HepG2 (cell line): ENCODE measurements around the gene SLC2A2. TPM values are rescaled to one million over a fixed set of nuclear protein-coding genes. Genes with fewer than 3 reads are reported as not detected.

ENCODE experiments used
- DNMT1 ChIP-seq: sonication (generic); formaldehyde crosslinking; IDR thresholded peaks from 2 replicates; pipeline ENCODE4 v1.5.1; 2020; ENCODE audit warnings: mild to moderate bottlenecking, missing genetic modification reagents
- DR1 ChIP-seq: sonication (generic); formaldehyde crosslinking; IDR thresholded peaks from 2 replicates; pipeline ENCODE4 v1.8.0; 2021; ENCODE audit warnings: mild to moderate bottlenecking, missing genetic modification reagents, inconsistent platforms
- GATAD2A ChIP-seq: IDR thresholded peaks from 2 replicates; pipeline ENCODE4 v1.6.1; 2016
- GTF2F1 ChIP-seq: fragments of 150-350 bp; IDR thresholded peaks from 2 replicates; pipeline ENCODE4 v1.6.1; 2014; ENCODE audit warnings: low read length
- HDAC2 ChIP-seq: sonication (generic); formaldehyde crosslinking; IDR thresholded peaks from 2 replicates; pipeline ENCODE4 v1.4.0; 2020; ENCODE audit warnings: missing genetic modification reagents
- MXD1 ChIP-seq: sonication (generic); formaldehyde crosslinking; IDR thresholded peaks from 2 replicates; pipeline ENCODE4 v1.4.0; 2020; ENCODE audit warnings: mild to moderate bottlenecking, missing genetic modification reagents
- RARG ChIP-seq: sonication (generic); formaldehyde crosslinking; IDR thresholded peaks from 2 replicates; pipeline ENCODE4 v1.4.0; 2020; ENCODE audit warnings: low read depth, mild to moderate bottlenecking, missing genetic modification reagents
- RBAK ChIP-seq: sonication (generic); formaldehyde crosslinking; IDR thresholded peaks from 2 replicates; pipeline ENCODE4 v1.5.1; 2020; ENCODE audit warnings: mild to moderate bottlenecking, missing genetic modification reagents
- SP2 ChIP-seq: sonication (generic); formaldehyde crosslinking; IDR thresholded peaks from 2 replicates; pipeline ENCODE4 v1.5.1; 2020; ENCODE audit warnings: mild to moderate bottlenecking, missing genetic modification reagents
- TMF1 ChIP-seq: sonication (generic); formaldehyde crosslinking; IDR thresholded peaks from 2 replicates; pipeline ENCODE4 v1.8.1; 2022; ENCODE audit warnings: low read depth, missing genetic modification reagents
- TRAFD1 ChIP-seq: sonication (generic); formaldehyde crosslinking; IDR thresholded peaks from 2 replicates; pipeline ENCODE4 v1.5.1; 2020; ENCODE audit warnings: missing genetic modification reagents, mild to moderate bottlenecking, borderline replicate concordance
- ZNF160 ChIP-seq: sonication (generic); formaldehyde crosslinking; IDR thresholded peaks from 2 replicates; pipeline ENCODE4 v1.8.0; 2022; ENCODE audit warnings: mild to moderate bottlenecking, inconsistent platforms, missing genetic modification reagents
- ZNF484 ChIP-seq: sonication (generic); formaldehyde crosslinking; IDR thresholded peaks from 2 replicates; pipeline ENCODE4 v1.5.1; 2020; ENCODE audit warnings: mild to moderate bottlenecking, low read depth, missing genetic modification reagents, borderline replicate concordance
- ZNF644 ChIP-seq: IDR thresholded peaks from 2 replicates; pipeline ENCODE4 v1.6.1; 2016; ENCODE audit warnings: low read depth
- ZNF709 ChIP-seq: sonication (generic); formaldehyde crosslinking; IDR thresholded peaks from 2 replicates; pipeline ENCODE4 v1.5.0; 2020; ENCODE audit warnings: mild to moderate bottlenecking, missing genetic modification reagents
- ZNF740 ChIP-seq: sonication (generic); formaldehyde crosslinking; IDR thresholded peaks from 2 replicates; pipeline ENCODE4 v1.4.0; 2020; ENCODE audit warnings: missing genetic modification reagents
- ZNF770 ChIP-seq: sonication (generic); formaldehyde crosslinking; IDR thresholded peaks from 2 replicates; pipeline ENCODE4 v1.5.0; 2020; ENCODE audit warnings: mild to moderate bottlenecking, missing genetic modification reagents
- polyA plus RNA-seq, 8 experiments: library from polyadenylated mRNA; depleted of rRNA in 3 of 8; stranded (reverse) in 7 of 8; unstranded in 1 of 8; fragments of >200 nt; fragmentation: Illumina TruSeq in 4 of 8; extraction: Trizol in 4 of 8; gene quantifications; 2 replicates each; pipeline versions ENCODE4 v1.2.1 to v1.2.3, GENCODE V29; 2011 to 2016; ENCODE audit warnings: low read depth in 4 of 8, missing spikeins in 1 of 8, mixed read lengths in 1 of 8; ENCODE audit not compliant: insufficient read depth in 1 of 8
- total RNA-seq, 5 experiments: library from RNA; depleted of rRNA; stranded (reverse); fragments of >200 nt; fragmentation: Illumina TruSeq; extraction: Trizol; gene quantifications; 2 replicates each; pipeline ENCODE4 v1.2.3, GENCODE V29; 2016; ENCODE audit warnings: low read depth in 1 of 5
- TF ChIP-seq, protein P1 (sequence below): IDR thresholded peaks from 2 replicates; pipeline ENCODE4 v1.6.1; 2018; ENCODE audit warnings: missing genetic modification reagents
- TF ChIP-seq, protein P2 (sequence below): sonication (generic); formaldehyde crosslinking; IDR thresholded peaks from 2 replicates; pipeline ENCODE4 v1.8.1; 2022; ENCODE audit warnings: mild to moderate bottlenecking, missing genetic modification reagents

The SLC2A2 gene
- total and polyA plus RNA-seq, 2 of the 13 experiments (the other 11 are each of a cell fraction or from before 2014, with no cell fraction given): 19.5 to 23.2 TPM

- TF ChIP-seq TRAFD1 (CRISPR knock-in tag) (no peak; the same call in 1 of the 2 replicates), SP2 (CRISPR knock-in tag) (no peak), DR1 (CRISPR knock-in tag) (no peak; the same call in none of the 2 replicates), HDAC2 (CRISPR knock-in tag) (peak; percentile 99), RBAK (CRISPR knock-in tag) (no peak), TMF1 (CRISPR knock-in tag) (no peak), GATAD2A (CRISPR knock-in tag) (peak; percentile 99), ZNF644 (peak; percentile 67; the same call in 1 of the 2 replicates), RARG (CRISPR knock-in tag) (no peak), GTF2F1 (no peak), ZNF770 (CRISPR knock-in tag) (0 out of 2 replicates have a peak, but pooled peaks have one; percentile 55), ZNF160 (CRISPR knock-in tag) (no peak; the same call in 1 of the 2 replicates), ZNF709 (CRISPR knock-in tag) (peak; percentile 88; the same call in 1 of the 2 replicates), ZNF484 (CRISPR knock-in tag) (no peak), DNMT1 (no peak), MXD1 (no peak), ZNF740 (CRISPR knock-in tag) (no peak)
- TF ChIP-seq, protein P1, sequence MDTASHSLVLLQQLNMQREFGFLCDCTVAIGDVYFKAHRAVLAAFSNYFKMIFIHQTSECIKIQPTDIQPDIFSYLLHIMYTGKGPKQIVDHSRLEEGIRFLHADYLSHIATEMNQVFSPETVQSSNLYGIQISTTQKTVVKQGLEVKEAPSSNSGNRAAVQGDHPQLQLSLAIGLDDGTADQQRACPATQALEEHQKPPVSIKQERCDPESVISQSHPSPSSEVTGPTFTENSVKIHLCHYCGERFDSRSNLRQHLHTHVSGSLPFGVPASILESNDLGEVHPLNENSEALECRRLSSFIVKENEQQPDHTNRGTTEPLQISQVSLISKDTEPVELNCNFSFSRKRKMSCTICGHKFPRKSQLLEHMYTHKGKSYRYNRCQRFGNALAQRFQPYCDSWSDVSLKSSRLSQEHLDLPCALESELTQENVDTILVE: peak; percentile 93; the same call in 1 of the 2 replicates
- TF ChIP-seq, protein P2, sequence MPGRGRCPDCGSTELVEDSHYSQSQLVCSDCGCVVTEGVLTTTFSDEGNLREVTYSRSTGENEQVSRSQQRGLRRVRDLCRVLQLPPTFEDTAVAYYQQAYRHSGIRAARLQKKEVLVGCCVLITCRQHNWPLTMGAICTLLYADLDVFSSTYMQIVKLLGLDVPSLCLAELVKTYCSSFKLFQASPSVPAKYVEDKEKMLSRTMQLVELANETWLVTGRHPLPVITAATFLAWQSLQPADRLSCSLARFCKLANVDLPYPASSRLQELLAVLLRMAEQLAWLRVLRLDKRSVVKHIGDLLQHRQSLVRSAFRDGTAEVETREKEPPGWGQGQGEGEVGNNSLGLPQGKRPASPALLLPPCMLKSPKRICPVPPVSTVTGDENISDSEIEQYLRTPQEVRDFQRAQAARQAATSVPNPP: peak; percentile 82
Measured at GRCh38 chr3:171044835-171045793, 18.6 kb upstream of the SLC2A2 start (continued).
